ENCODE data around the gene FNDC3A.

Gene FNDC3A, protein sequence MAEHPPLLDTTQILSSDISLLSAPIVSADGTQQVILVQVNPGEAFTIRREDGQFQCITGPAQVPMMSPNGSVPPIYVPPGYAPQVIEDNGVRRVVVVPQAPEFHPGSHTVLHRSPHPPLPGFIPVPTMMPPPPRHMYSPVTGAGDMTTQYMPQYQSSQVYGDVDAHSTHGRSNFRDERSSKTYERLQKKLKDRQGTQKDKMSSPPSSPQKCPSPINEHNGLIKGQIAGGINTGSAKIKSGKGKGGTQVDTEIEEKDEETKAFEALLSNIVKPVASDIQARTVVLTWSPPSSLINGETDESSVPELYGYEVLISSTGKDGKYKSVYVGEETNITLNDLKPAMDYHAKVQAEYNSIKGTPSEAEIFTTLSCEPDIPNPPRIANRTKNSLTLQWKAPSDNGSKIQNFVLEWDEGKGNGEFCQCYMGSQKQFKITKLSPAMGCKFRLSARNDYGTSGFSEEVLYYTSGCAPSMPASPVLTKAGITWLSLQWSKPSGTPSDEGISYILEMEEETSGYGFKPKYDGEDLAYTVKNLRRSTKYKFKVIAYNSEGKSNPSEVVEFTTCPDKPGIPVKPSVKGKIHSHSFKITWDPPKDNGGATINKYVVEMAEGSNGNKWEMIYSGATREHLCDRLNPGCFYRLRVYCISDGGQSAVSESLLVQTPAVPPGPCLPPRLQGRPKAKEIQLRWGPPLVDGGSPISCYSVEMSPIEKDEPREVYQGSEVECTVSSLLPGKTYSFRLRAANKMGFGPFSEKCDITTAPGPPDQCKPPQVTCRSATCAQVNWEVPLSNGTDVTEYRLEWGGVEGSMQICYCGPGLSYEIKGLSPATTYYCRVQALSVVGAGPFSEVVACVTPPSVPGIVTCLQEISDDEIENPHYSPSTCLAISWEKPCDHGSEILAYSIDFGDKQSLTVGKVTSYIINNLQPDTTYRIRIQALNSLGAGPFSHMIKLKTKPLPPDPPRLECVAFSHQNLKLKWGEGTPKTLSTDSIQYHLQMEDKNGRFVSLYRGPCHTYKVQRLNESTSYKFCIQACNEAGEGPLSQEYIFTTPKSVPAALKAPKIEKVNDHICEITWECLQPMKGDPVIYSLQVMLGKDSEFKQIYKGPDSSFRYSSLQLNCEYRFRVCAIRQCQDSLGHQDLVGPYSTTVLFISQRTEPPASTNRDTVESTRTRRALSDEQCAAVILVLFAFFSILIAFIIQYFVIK
- 98.2 to 148 (median 104) reads per million in 9 experiments for total RNA-seq

DNA sequence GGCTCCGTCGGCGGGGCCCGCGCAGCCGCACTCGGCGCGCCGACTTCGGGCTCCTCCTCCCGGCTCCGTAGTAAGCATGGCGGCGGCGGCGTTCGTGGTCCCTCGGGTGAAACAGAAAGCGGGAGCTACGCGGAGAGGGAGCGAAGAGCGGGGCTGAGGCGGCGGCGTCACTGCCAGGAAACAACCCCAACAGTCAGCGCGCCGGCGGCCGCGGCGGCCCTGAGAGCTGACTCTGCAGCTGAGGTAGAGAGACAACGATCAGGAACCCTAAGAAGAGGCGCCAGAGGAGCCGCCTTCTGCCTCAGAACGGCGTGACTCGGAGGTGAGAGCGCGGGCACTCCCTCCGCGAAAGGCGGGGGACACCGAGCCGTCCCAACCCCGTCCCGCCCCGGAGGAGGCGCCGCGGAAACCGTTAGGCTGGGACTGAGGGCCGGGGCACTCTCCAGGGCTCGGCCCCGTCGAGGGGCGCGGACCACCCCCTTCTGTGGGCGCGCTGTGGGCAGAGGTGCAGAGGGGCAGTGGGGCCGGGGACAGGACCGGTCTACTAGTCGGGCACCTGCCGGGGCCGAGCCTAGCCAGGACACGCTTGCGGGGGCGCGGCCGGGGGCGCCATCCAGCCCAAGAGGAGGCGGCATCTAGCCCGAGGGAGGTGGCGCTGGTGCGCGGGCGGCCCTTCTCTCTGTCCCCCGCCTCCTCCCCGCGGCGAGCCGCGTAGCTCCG, at the start of gene FNDC3A:
Gene FNDC3A (plus strand): TSS at position 57 of the 720 bp plus-strand sequence. CDS start 30,279 bp downstream, outside the sequence.
- Mint-ChIP-seq H3K4me3 (peak within 1 kb of the TSS; percentile 85 to 93), H3K4me1 (ENCODE audit: low read depth in 2 of 2) (peaks cover 16 to 34% of the 10 kb centered on the region in 2 donors)

DNA sequence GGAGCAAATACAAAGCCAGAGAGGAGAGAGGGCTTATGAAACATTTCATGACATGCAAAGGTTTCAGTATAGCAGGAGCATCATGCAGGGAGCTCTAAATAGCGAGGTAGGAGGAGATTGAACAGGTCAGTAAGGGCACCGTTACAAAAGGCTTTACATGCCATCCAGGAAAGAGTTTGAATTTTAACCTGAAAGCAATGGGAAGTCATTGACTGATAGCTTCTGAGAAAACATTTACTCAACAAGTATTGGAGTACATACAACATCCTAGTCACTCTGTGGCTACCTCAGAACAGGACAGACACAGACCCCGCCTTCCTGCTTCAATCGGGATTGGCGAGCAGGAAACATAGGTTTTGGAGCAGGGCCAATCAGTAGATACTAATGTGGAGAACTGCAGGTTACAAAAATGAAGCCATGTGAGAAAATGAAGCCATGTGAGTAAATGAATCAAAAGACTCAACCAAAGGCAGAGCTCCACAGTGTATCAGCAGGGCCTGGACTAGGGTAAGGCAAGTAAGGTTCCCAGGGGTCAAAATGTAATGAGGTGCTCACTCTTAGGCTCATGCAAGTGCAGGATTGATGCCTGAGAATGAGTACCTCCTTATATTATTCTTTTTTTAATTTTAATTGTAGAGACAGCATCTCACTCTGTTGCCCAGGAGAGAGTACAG, 46.8 kb upstream of the FNDC3A start:
- no peak for ATAC-seq (replicated peaks)
- Mint-ChIP-seq H3K36me3 (ENCODE audit: insufficient read depth) (no peaks in the 10 kb centered on the region), H3K9me3 (no peaks in the 10 kb centered on the region), H3K4me1 (ENCODE audit: low read depth in 2 of 2) (peaks cover 3 to 9% of the 10 kb centered on the region in 2 donors), H3K27me3 (peaks cover 8 to 14% of the 10 kb centered on the region in 2 donors), H3K4me3 (no peak overlapping the region), H3K27ac (no peak overlapping the region)
- no peak for DNase-seq

More for the DNA sequence above, at the start of gene FNDC3A:
- DNase-seq (peak; percentile 80 to 82 (median 81)), ATAC-seq (replicated peaks) (peak; percentile 74)
- Mint-ChIP-seq H3K36me3 (ENCODE audit: insufficient read depth) (peaks cover 12% of the 10 kb centered on the region), H3K9me3 (peaks cover 11 to 13% of the 10 kb centered on the region in 2 donors), H3K27me3 (peaks cover 0 to 10% of the 10 kb centered on the region in 2 donors), H3K27ac (peak within 1 kb of the TSS; percentile 94 to 97)

DNA sequence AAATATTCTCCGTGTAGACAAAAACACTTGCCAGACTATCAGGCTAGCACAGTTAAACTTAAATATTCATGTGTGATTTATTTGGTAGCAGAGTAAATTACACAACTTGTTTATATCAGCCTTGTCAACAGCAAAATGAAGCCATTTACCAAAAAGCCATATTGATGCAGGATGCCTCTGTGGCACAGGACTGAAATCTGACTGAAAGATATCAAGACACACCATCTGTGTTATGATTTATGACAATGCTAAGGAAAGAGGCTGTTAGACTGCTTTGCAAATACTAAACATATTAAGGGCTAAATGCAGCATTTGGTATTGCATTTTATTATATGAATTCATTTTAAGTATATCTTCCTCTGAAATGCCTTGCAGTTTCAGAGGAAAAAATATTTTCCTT, 44.8 kb upstream of the FNDC3A start:
- no peak overlapping the region for H3K4me3 Mint-ChIP-seq
- H3K9me3 Mint-ChIP-seq = no peaks in the 10 kb centered on the region
- no peaks in the 10 kb centered on the region for H3K36me3 Mint-ChIP-seq (ENCODE audit: insufficient read depth)
- ATAC-seq (replicated peaks) (no peak), DNase-seq (no peak)
- H3K4me1 Mint-ChIP-seq (ENCODE audit: low read depth in 2 of 2) = peaks cover 3 to 9% of the 10 kb centered on the region in 2 donors
- peaks cover 17 to 20% of the 10 kb centered on the region in 2 donors for H3K27me3 Mint-ChIP-seq
- no peak overlapping the region for H3K27ac Mint-ChIP-seq

DNA sequence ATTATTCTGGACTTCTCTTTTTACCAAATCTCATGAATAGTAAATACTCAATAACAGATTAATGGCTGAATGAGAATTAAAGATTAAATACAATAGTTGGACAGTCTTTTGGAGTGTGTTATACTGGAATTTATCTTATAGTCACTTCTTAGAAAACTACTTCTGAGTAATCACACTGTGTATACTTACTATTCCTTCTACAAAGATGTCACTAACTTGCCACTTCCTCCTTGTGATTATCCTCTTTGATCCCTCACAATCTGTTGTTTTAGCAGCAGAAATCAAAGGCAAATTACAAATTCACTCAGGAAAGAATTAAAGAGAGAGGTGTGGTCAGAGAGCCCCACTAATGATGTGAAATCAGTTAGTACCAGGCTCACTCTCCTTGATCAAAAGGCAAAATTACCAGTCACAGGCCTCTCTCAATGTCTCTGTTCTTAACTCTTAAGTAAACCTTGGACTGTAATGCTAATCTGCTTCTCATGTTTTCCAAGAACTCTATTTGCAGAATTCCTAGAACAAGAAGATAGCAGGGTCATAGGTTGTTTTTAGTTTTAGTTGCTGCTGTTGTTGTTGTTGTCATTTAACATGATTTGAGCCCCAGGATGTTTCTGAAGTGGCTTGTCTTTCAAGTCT, 37.3 kb upstream of the FNDC3A start:
- Mint-ChIP-seq H3K36me3 (ENCODE audit: insufficient read depth) (no peaks in the 10 kb centered on the region), H3K9me3 (no peaks in the 10 kb centered on the region), H3K27ac (no peak overlapping the region), H3K4me1 (ENCODE audit: low read depth in 2 of 2) (peaks cover 0 to 4% of the 10 kb centered on the region in 2 donors), H3K4me3 (no peak overlapping the region), H3K27me3 (peaks cover 13 to 21% of the 10 kb centered on the region in 2 donors)
- DNase-seq (no peak), ATAC-seq (replicated peaks) (no peak)

DNA sequence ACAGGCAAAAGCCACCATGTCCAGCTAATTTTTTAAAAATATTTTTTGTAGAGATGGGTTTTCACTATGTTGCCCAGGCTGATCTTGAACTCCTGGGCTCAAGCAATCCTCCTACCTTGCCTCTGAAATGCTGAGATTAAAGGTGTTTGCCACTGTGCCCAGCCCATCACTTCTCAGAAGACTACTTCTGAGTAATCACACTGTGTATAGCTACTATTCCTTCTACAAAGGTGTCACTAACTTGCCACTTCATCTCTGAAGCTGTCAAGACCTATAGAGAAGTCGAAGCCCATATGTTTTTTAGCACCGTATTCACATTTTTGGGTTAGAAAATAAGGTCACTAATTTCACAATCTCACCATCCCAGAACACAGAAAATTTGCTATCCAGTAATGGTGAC, 36.0 kb upstream of the FNDC3A start:
- H3K9me3 Mint-ChIP-seq = no peaks in the 10 kb centered on the region
- no peak overlapping the region for H3K4me3 Mint-ChIP-seq
- no peak overlapping the region for H3K27ac Mint-ChIP-seq
- no peak for ATAC-seq (replicated peaks)
- peaks cover under 1 to 11% of the 10 kb centered on the region in 2 donors for H3K27me3 Mint-ChIP-seq
- H3K4me1 Mint-ChIP-seq (ENCODE audit: low read depth in 2 of 2) = peaks cover 0 to 4% of the 10 kb centered on the region in 2 donors
- no peak for DNase-seq
- no peaks in the 10 kb centered on the region for H3K36me3 Mint-ChIP-seq (ENCODE audit: insufficient read depth)

DNA sequence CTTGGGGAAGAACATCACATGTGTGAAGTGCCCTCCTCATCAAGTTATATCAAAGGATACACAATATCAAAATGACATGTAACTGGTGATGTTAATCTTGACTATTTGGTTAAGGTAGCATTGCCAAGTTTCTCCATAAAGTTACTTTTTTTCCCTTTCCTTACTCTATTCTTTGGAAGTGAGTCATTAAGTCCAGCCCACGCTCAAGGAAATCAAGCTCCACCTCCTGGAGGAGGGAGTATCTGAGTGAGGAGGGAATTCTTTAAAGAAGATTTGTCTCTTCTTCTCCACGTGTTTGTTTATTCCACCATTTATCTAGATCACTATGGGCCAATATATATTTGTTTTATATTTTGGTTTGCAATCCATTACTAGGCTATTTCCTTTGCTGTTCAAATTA, 33.6 kb upstream of the FNDC3A start:
- Mint-ChIP-seq H3K4me3 (no peak overlapping the region), H3K4me1 (ENCODE audit: low read depth in 2 of 2) (peaks cover 0 to 4% of the 10 kb centered on the region in 2 donors), H3K27me3 (peaks cover under 1 to 14% of the 10 kb centered on the region in 2 donors), H3K27ac (no peak overlapping the region), H3K36me3 (ENCODE audit: insufficient read depth) (no peaks in the 10 kb centered on the region), H3K9me3 (no peaks in the 10 kb centered on the region)
- no peak for DNase-seq
- no peak for ATAC-seq (replicated peaks)

DNA sequence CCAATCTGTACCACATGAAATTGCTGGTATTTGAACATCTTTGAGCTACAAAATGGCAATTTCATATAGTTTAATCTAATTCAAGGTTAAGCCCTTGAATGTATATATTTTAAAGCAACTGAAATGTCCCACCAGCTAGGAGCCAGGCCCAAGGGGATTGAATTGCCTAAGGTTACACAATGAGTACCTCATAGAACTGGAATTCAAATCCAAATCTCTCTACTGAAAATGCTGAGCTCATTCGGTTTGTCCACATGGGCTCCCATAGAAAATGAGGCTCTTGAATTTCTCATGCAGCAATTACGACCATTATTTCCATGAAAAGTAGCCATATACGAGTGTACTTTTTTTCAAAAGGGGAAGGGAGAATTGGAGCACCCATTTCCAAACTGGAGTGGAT, 31.5 kb upstream of the FNDC3A start:
- Mint-ChIP-seq H3K27me3 (peaks cover 7 to 14% of the 10 kb centered on the region in 2 donors), H3K4me3 (no peak overlapping the region), H3K4me1 (ENCODE audit: low read depth in 2 of 2) (no peaks in the 10 kb centered on the region), H3K27ac (no peak overlapping the region), H3K9me3 (no peaks in the 10 kb centered on the region), H3K36me3 (ENCODE audit: insufficient read depth) (no peaks in the 10 kb centered on the region)
- DNase-seq = no peak
- ATAC-seq (replicated peaks) = no peak

DNA sequence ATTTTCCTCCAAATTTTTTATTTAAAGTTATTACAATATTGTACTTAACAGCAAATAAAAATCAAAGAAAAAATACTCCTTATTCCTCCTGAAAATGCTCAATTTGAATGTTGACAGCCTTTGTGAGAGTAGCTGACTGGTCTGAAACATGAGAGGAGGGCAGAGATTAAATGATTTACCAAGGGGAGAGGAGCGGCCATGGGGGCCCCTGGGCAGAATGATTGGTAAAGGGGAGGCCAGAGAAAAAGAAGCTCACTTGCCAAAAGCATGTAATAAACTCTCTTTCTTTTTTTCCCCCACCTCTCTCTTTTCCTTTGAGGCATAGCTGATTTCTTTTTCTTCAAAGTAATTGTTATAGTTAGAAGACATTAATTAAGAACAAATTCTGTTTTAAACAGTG, 30.1 kb upstream of the FNDC3A start:
- Mint-ChIP-seq H3K36me3 (ENCODE audit: insufficient read depth) (no peaks in the 10 kb centered on the region), H3K27ac (no peak overlapping the region), H3K9me3 (no peaks in the 10 kb centered on the region), H3K27me3 (peaks cover 7 to 14% of the 10 kb centered on the region in 2 donors), H3K4me1 (ENCODE audit: low read depth in 2 of 2) (no peaks in the 10 kb centered on the region), H3K4me3 (no peak overlapping the region)
- DNase-seq (no peak), ATAC-seq (replicated peaks) (no peak)

DNA sequence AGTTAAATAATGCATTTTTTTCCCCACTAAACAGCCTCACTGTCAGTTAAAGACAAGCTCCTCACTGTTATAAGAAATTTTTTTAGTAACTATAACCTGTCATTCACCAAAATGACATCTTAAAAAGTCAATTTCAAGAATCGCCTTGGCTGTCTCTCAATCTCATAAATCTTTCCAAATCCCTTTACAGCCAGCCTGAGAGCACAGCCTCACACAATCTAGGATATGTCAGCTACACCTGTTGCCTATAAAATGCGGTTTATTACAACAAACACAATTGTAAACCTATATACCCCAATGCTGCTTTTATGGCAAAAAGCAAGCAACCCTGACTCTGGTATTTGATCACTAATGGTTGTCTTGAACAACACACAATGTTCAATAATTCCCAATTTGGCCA, 29.5 kb upstream of the FNDC3A start:
- H3K4me3 Mint-ChIP-seq = no peak overlapping the region
- DNase-seq (no peak), ATAC-seq (replicated peaks) (no peak)
- no peaks in the 10 kb centered on the region for H3K9me3 Mint-ChIP-seq
- no peaks in the 10 kb centered on the region for H3K36me3 Mint-ChIP-seq (ENCODE audit: insufficient read depth)
- peaks cover 7 to 14% of the 10 kb centered on the region in 2 donors for H3K27me3 Mint-ChIP-seq
- H3K4me1 Mint-ChIP-seq (ENCODE audit: low read depth in 2 of 2) = no peaks in the 10 kb centered on the region
- H3K27ac Mint-ChIP-seq = no peak overlapping the region

DNA sequence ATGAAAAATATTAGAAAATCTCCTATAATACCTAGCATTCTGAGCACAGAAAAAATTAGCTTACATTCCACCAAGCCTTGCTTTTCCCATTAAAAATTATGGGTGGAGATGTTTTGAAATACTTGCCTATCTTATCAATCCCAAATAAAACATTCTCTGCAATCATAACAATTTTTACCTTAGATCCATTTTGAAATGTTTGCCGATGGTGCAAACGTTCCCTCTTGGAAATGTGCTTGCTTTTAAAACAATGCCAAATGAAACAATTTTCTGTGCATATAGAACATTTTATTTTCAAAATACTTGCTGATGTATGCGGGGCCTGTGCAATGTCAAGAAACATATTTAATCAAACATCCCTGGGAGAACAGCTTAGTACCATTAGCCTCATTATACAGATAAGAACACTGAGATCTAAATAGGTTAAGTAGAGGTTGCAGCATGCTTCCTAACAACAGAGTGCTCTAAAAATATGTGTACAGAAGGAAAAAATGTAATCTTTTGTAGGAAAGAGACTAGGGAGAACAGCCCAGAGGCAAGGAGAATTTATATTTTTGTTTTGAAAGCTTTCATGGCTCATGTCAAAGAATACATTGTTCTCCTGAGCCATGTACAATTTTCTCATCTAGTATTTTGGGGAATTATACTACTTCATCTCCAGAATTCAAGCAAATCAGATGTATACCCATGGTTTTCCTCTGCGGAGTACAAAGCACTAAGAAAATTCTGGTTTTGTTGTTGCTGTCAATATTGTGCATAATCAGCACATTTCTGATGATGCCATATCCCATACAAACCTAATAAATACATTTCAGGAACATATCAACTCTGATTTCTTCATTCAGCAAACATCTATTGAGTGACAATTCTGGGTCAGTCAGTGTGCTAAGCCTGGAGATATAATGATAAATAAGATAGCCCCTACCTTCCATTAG, 25.9 kb upstream of the FNDC3A start:
- no peak for DNase-seq
- Mint-ChIP-seq H3K27ac (no peak overlapping the region), H3K4me3 (no peak overlapping the region), H3K9me3 (no peaks in the 10 kb centered on the region), H3K36me3 (ENCODE audit: insufficient read depth) (no peaks in the 10 kb centered on the region), H3K4me1 (ENCODE audit: low read depth in 2 of 2) (no peaks in the 10 kb centered on the region), H3K27me3 (peaks cover 4 to 7% of the 10 kb centered on the region in 2 donors)
- no peak for ATAC-seq (replicated peaks)

DNA sequence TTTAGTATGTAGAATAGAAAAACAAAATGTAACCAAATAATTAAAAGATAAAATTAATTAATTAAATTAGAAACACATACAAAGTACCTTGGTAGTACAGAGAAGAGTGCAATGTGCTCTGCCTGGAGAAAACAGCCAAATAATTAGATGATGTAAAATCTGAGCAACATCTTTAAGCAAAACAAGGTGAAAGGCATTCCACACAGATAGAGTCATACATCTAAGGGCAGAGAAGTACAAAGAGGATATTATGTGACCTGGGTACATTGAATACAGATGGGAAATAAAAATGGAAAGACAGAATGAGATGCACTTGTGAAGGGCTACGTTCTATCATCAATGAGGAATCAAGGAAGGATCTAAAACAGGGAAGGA, 25.2 kb upstream of the FNDC3A start:
- DNase-seq (no peak), ATAC-seq (replicated peaks) (no peak)
- no peak overlapping the region for H3K27ac Mint-ChIP-seq
- H3K9me3 Mint-ChIP-seq = no peaks in the 10 kb centered on the region
- no peaks in the 10 kb centered on the region for H3K4me1 Mint-ChIP-seq (ENCODE audit: low read depth in 2 of 2)
- no peak overlapping the region for H3K4me3 Mint-ChIP-seq
- peaks cover 4 to 11% of the 10 kb centered on the region in 2 donors for H3K27me3 Mint-ChIP-seq
- H3K36me3 Mint-ChIP-seq (ENCODE audit: insufficient read depth) = no peaks in the 10 kb centered on the region

Measured in effector memory CD8-positive, alpha-beta T cell (primary cell).